T-cell (primary cell): ENCODE measurements around the gene PNRC2. TPM values are rescaled to one million over a fixed set of nuclear protein-coding genes. Genes with fewer than 3 reads are reported as not detected.
"Not testable (repeated sequence)": the region's sequence is repeated elsewhere in the genome, so short reads cannot be mapped to it uniquely, and the experiment has no call there.

Source experiments
- ATAC-seq, 4 experiments: fragments of 200-7000 bp in 3 of 4; fragments of 150-1000 bp in 1 of 4; cut with Tn5 transposase; replicated peaks in 1 of 4; 1 replicate in 3 of 4; 2 replicates in 1 of 4; pipeline ENCODE4 v1.10.0; 2021; ENCODE audit warnings: moderate library complexity in 3 of 4, mild to moderate bottlenecking in 2 of 4, moderate number of reproducible peaks in 1 of 4
- CTCF ChIA-PET, 2 donors: fragments of 300-600 bp; sonication (Branson Sonifier 250); formaldehyde crosslinking; loops; one replicate each; lab custom pipeline; 2022; ENCODE audit warnings: antibody characterized with exemption in 2 of 2; lab: Charles Lee
- POLR2A ChIA-PET, 2 donors: fragments of 300-600 bp; sonication (Branson Sonifier 250); formaldehyde crosslinking; loops; one replicate each; lab custom pipeline; 2022; ENCODE audit warnings: antibody characterized with exemption in 2 of 2; lab: Charles Lee
- DNase-seq, 35 experiments: peaks; one replicate each; pipeline versions ENCODE4 v3.0.0 to v3.0.0-alpha.2; 2013 to 2023
- H3K27ac ChIP-seq: one replicate; pipeline ENCODE4 v1.5.1; 2013; ENCODE audit warnings: low read length
- H3K27me3 ChIP-seq, 2 experiments: replicated peaks in 1 of 2; 1 replicate in 1 of 2; 2 replicates in 1 of 2; pipeline versions ENCODE4 v1.6.1 to v1.7.0; 2013; ENCODE audit warnings: low read length in 1 of 2, mixed read lengths in 1 of 2; ENCODE audit not compliant: control insufficient read depth in 2 of 2, insufficient read depth in 2 of 2; ENCODE audit errors: extremely low read depth in 1 of 2
- H3K36me3 ChIP-seq, 2 donors: 1 replicate in 1 of 2; 2 replicates in 1 of 2; pipeline versions ENCODE4 v1.6.1 to v1.7.0; 2013; ENCODE audit warnings: low read length in 1 of 2; ENCODE audit not compliant: control insufficient read depth in 2 of 2, insufficient read depth in 1 of 2; ENCODE audit errors: extremely low read depth in 1 of 2
- H3K4me1 ChIP-seq, 2 experiments: 1 replicate in 1 of 2; 2 replicates in 1 of 2; pipeline versions ENCODE4 v1.6.1 to v1.7.0; 2013; ENCODE audit warnings: low read length in 2 of 2, mixed read lengths in 1 of 2; ENCODE audit not compliant: insufficient read depth in 2 of 2, control insufficient read depth in 1 of 2; ENCODE audit errors: extremely low read depth in 1 of 2
- H3K4me3 ChIP-seq, 2 donors: 1 replicate in 1 of 2; 2 replicates in 1 of 2; pipeline versions ENCODE4 v1.5.1 to v1.7.0; 2013; ENCODE audit warnings: mild to moderate bottlenecking in 2 of 2, low read length in 1 of 2, moderate library complexity in 1 of 2; ENCODE audit not compliant: control insufficient read depth in 1 of 2; ENCODE audit errors: extremely low read depth in 1 of 2
- H3K9me3 ChIP-seq: 2 replicates; pipeline ENCODE4 v1.7.0; 2013
- H3K27ac Mint-ChIP-seq, 2 donors: one replicate each; pipeline ENCODE4 v1.8.0; 2020 to 2021; ENCODE audit warnings: mild to moderate bottlenecking in 2 of 2, mixed read lengths in 2 of 2
- H3K27me3 Mint-ChIP-seq, 2 donors: one replicate each; pipeline ENCODE4 v1.8.0; 2021 to 2022; ENCODE audit warnings: mixed read lengths in 2 of 2
- H3K36me3 Mint-ChIP-seq: one replicate; pipeline ENCODE4 v1.8.0; 2021; ENCODE audit warnings: mixed read lengths
- H3K4me1 Mint-ChIP-seq, 3 donors: one replicate each; pipeline ENCODE4 v1.8.0; 2020 to 2022; ENCODE audit warnings: mixed read lengths in 3 of 3, mild to moderate bottlenecking in 1 of 3
- H3K4me3 Mint-ChIP-seq, 3 donors: one replicate each; pipeline ENCODE4 v1.8.0; 2020 to 2022; ENCODE audit warnings: mild to moderate bottlenecking in 3 of 3, mixed read lengths in 3 of 3, moderate library complexity in 3 of 3
- H3K9me3 Mint-ChIP-seq, 3 donors: one replicate each; pipeline ENCODE4 v1.8.0; 2020 to 2022; ENCODE audit warnings: mixed read lengths in 3 of 3
- whole genome bisulfite sequencing: methylation state at CpG from one replicate; pipeline ENCODE4 v1.1.5; 2013; ENCODE audit warnings: missing lambda C conversion rate; ENCODE audit not compliant: insufficient coverage; 5-methylcytosine and 5-hydroxymethylcytosine counted together
- total RNA-seq, 35 experiments: library from RNA in 6 of 35; stranded (reverse) in 6 of 35; fragments of 120-200 nt in 1 of 35; gene quantifications; one replicate each; pipeline versions ENCODE4 v1.2.1 to v1.2.4 and lab custom pipeline; 2013 to 2026

Gene PNRC2
- total RNA-seq, 5 donors from 2014 or later (not counting 1 experiment from before 2014, with no cell fraction given) = 135 to 159 (median 139) TPM

- no CpG with 5 or more reads among the region's 1 CpG for WGBS
- Mint-ChIP-seq H3K4me1 (peaks cover 0 to 5% (median 0%) of the 10 kb centered on the region in 3 donors), H3K9me3 (no peaks in the 10 kb centered on the region), H3K27me3 (peaks cover 3 to 10% of the 10 kb centered on the region in 2 donors), H3K4me3 (no peak overlapping the region), H3K27ac (no peak overlapping the region), H3K36me3 (no peaks in the 10 kb centered on the region)
- no peaks in the 10 kb centered on the region for H3K9me3 ChIP-seq
- H3K27me3 ChIP-seq = peaks cover 0 to 2% of the 10 kb centered on the region in 2 experiments
- CTCF ChIA-PET = no interaction called here
- DNase-seq (no peak), ATAC-seq (no peak)
- no peak overlapping the region for H3K4me3 ChIP-seq
- H3K27ac ChIP-seq = no peak overlapping the region
- POLR2A ChIA-PET = no interaction called here
- no peaks in the 10 kb centered on the region for H3K36me3 ChIP-seq
- no peaks in the 10 kb centered on the region for H3K4me1 ChIP-seq
Observed at GRCh38 chr1:23931491-23931880, 28.1 kb upstream of the PNRC2 start.

GRCh38 chr1:23936481-23937176 is 23.0 kb upstream of the PNRC2 start:
- Mint-ChIP-seq H3K4me3 (no peak overlapping the region), H3K27me3 (no peaks in the 10 kb centered on the region), H3K9me3 (no peaks in the 10 kb centered on the region), H3K4me1 (peaks cover 0 to 2% (median 0%) of the 10 kb centered on the region in 3 donors), H3K36me3 (no peaks in the 10 kb centered on the region), H3K27ac (no peak overlapping the region)
- Histone ChIP-seq H3K4me3 (no peak overlapping the region), H3K27ac (no peak overlapping the region), H3K9me3 (no peaks in the 10 kb centered on the region), H3K4me1 (no peaks in the 10 kb centered on the region), H3K36me3 (no peaks in the 10 kb centered on the region), H3K27me3 (peaks cover 0 to 3% of the 10 kb centered on the region in 2 experiments)
- CTCF ChIA-PET = no interaction called here
- ATAC-seq (no peak), DNase-seq (no peak)
- POLR2A ChIA-PET = no interaction called here
- WGBS = 79% methylated on average over 2 of the region's 6 CpGs

- POLR2A ChIA-PET = interaction anchor here in 1 of 2 donors (0.6 kb wide), 2 partner anchors 64 to 158 kb away, joined by 3 to 7 read pairs; no protein-coding TSS in a partner anchor
- Histone ChIP-seq H3K27ac (no peak overlapping the region), H3K4me1 (no peaks in the 10 kb centered on the region), H3K27me3 (peaks cover 0 to 7% of the 10 kb centered on the region in 2 experiments), H3K9me3 (peaks cover 4% of the 10 kb centered on the region), H3K4me3 (no peak overlapping the region), H3K36me3 (no peaks in the 10 kb centered on the region)
- Mint-ChIP-seq H3K36me3 (peaks cover 3% of the 10 kb centered on the region), H3K9me3 (peaks cover 4 to 9% (median 5%) of the 10 kb centered on the region in 3 donors), H3K27me3 (peaks cover 0 to 4% of the 10 kb centered on the region in 2 donors), H3K4me1 (no peaks in the 10 kb centered on the region), H3K4me3 (no peak overlapping the region), H3K27ac (no peak overlapping the region)
- CTCF ChIA-PET = no interaction called here
- ATAC-seq = no peak
- no peak for DNase-seq
Observed at GRCh38 chr1:23947366-23947765, 12.3 kb upstream of the PNRC2 start.

- H3K4me3 ChIP-seq = no peak overlapping the region
- Mint-ChIP-seq H3K27me3 (no peaks in the 10 kb centered on the region), H3K36me3 (no peaks in the 10 kb centered on the region), H3K9me3 (no peaks in the 10 kb centered on the region), H3K27ac (no peak overlapping the region), H3K4me1 (peaks cover 11 to 31% (median 25%) of the 10 kb centered on the region in 3 donors), H3K4me3 (no peak overlapping the region)
- POLR2A ChIA-PET = interaction anchor here in 1 of 2 donors (0.7 kb wide), 1 partner anchor 123 kb away, joined by 3 read pairs; no protein-coding TSS in a partner anchor
- no peaks in the 10 kb centered on the region for H3K9me3 ChIP-seq
- CTCF ChIA-PET = interaction anchor here (0.6 to 0.8 kb wide), 4 partner anchors 15 to 221 kb away, joined by 4 to 6 read pairs (median 4); no protein-coding TSS in a partner anchor
- peaks cover 5 to 16% of the 10 kb centered on the region in 2 experiments for H3K4me1 ChIP-seq
- WGBS = no CpG with 5 or more reads among the region's 3 CpGs
- H3K27ac ChIP-seq = no peak overlapping the region
- no peaks in the 10 kb centered on the region for H3K36me3 ChIP-seq
- peaks cover 0 to 3% of the 10 kb centered on the region in 2 experiments for H3K27me3 ChIP-seq
- DNase-seq = no peak
- no peak for ATAC-seq
Observed at GRCh38 chr1:23953020-23953419, 6.6 kb upstream of the PNRC2 start.

- peaks cover 15 to 21% of the 10 kb centered on the region in 2 experiments for H3K4me1 ChIP-seq
- POLR2A ChIA-PET = interaction anchor here in 1 of 2 donors (0.6 kb wide), 1 partner anchor 22 kb away, joined by 3 read pairs; no protein-coding TSS in a partner anchor
Observed at GRCh38 chr1:23957096-23957495, 2.5 kb upstream of the PNRC2 start.

GRCh38 chr1:23958040-23958809 is 1.4 kb upstream of the PNRC2 start:
- H3K36me3 Mint-ChIP-seq = peaks cover 15% of the 10 kb centered on the region
- peak overlapping the region; percentile 99 to 100 for H3K27ac Mint-ChIP-seq
- H3K9me3 ChIP-seq, H3K36me3 ChIP-seq, DNase-seq, H3K27me3 ChIP-seq, POLR2A ChIA-PET, H3K27me3 Mint-ChIP-seq, ATAC-seq, H3K9me3 Mint-ChIP-seq: not testable (repeated sequence)
- H3K27ac ChIP-seq = peak overlapping the region; percentile 98
- CTCF ChIA-PET = interaction anchor here (0.5 to 3.1 kb wide), 3 partner anchors 22 to 246 kb away, joined by 3 to 17 read pairs (median 5); partner anchors contain the start of gene SRSF10 (in 1 of the 2)
- H3K4me3 Mint-ChIP-seq = peak overlapping the region; percentile 97 to 100 (median 100)
- peaks cover 49 to 63% (median 62%) of the 10 kb centered on the region in 3 donors for H3K4me1 Mint-ChIP-seq
- peaks cover 15 to 21% of the 10 kb centered on the region in 2 experiments for H3K4me1 ChIP-seq
- WGBS = 52% methylated on average over 8 of the region's 19 CpGs
- H3K4me3 ChIP-seq = peak overlapping the region; percentile 96 to 98

More at GRCh38 chr1:23957096-23957495, 2.5 kb upstream of the PNRC2 start:
- Histone ChIP-seq H3K27ac (no peak overlapping the region), H3K27me3 (no peaks in the 10 kb centered on the region), H3K4me3 (no peak overlapping the region), H3K9me3 (no peaks in the 10 kb centered on the region), H3K36me3 (peaks cover 0 to 4% of the 10 kb centered on the region in 2 donors)
- CTCF ChIA-PET = interaction anchor here in 1 of 2 donors (1.0 kb wide), 1 partner anchor 24 kb away, joined by 4 read pairs; the partner anchor contains the start of gene SRSF10
- peak overlapping the region; percentile 75 to 99 for H3K27ac Mint-ChIP-seq
- ATAC-seq (no peak), DNase-seq (no peak)
- H3K4me1 Mint-ChIP-seq = peaks cover 42 to 56% (median 55%) of the 10 kb centered on the region in 3 donors
- peak overlapping the region; percentile 39 to 47 (median 40) for H3K4me3 Mint-ChIP-seq
- WGBS = 98% methylated on average over 5 of the region's 7 CpGs
- H3K36me3 Mint-ChIP-seq = peaks cover 15% of the 10 kb centered on the region
- no peaks in the 10 kb centered on the region for H3K27me3 Mint-ChIP-seq
- no peaks in the 10 kb centered on the region for H3K9me3 Mint-ChIP-seq
